GM12874 (cell line): ENCODE results near the gene FSD2.

Experiments used
- TF ChIP-seq, protein P1 (sequence below): IDR thresholded peaks from 2 replicates; pipeline ENCODE4 v1.5.1; 2011; ENCODE audit warnings: low read depth, mild to moderate bottlenecking, control low read depth, low read length, moderate library complexity; ENCODE audit not compliant: insufficient read depth

Gene FSD2

DNA sequence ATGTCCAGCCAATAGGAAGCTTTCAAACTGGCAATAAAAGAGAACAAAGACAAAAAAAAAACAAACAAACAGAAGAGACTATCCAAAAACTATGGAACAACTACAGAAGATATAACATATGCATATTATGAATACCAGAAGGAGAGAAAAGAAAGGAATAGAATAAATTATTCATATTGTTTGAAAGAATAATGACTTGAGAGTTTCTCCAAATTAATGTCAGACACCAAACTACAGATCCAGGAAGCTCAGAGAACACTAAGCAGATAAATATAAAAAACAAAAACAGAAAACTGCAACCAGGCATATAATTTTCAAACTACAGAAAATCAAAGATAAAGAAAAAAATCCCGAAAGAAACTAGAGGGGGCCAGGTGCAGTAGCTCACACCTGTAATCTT is 62.1 kb downstream of the FSD2 start:
- TF ChIP-seq, protein P1, sequence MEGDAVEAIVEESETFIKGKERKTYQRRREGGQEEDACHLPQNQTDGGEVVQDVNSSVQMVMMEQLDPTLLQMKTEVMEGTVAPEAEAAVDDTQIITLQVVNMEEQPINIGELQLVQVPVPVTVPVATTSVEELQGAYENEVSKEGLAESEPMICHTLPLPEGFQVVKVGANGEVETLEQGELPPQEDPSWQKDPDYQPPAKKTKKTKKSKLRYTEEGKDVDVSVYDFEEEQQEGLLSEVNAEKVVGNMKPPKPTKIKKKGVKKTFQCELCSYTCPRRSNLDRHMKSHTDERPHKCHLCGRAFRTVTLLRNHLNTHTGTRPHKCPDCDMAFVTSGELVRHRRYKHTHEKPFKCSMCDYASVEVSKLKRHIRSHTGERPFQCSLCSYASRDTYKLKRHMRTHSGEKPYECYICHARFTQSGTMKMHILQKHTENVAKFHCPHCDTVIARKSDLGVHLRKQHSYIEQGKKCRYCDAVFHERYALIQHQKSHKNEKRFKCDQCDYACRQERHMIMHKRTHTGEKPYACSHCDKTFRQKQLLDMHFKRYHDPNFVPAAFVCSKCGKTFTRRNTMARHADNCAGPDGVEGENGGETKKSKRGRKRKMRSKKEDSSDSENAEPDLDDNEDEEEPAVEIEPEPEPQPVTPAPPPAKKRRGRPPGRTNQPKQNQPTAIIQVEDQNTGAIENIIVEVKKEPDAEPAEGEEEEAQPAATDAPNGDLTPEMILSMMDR = no peak

DNA sequence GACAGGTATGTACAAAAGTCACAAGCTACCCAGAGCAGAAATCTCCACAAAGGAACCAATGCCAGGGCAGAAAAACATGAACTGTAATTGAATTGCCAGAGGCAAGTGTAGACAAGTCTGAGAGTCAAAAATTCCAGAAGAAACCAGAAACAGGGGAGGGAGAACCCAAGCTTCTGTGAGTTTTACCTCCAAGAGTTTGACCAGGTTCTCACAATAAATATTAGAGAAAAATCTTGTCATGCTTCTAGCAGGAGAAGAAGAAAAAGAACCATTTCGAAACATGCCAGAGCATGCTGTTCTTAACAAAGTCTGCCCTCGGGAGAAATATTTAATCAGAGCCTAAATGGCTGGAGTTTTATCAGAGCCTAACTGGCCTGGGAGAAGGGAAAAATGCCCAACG is 63.7 kb downstream of the FSD2 start:
- TF ChIP-seq, protein P1 = no peak

DNA sequence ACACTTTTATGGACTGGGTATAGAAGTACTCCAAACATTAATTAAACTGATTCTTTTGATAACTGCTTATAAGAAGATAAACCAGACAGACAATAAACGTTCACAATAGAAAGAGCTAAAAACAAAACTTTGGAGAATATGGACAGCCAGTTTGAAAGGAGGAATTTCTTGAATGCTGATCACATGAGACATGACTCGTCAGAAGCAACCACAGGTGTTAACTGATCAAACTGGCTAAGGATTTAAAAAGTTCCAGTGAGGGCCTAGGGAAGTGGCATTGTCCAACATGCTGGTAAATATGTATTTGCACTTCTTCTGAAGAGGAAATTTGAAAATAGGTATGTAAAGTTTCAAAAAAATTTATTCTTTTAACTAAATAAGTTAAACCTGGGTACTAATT is 66.8 kb downstream of the FSD2 start:
- TF ChIP-seq, protein P1 = no peak

DNA sequence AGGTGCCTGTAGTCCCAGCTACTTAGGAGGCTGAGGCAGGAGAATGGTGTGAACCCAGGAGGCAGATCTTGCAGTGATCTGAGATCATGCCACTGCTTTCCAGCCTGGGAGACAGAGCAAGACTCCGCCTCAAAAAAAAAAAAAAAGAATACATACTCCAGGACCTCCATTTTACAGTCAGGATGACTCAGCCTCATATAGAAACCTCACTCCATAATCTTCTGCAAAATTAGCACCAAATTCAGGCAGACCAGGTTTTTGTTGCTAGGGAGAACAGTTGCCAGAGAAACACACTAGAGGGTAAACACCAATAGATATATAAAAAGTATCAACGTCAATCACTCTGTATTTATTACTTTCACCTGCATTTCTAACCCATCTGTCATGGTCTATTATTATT is 67.9 kb downstream of the FSD2 start:
- TF ChIP-seq, protein P1 = no peak

DNA sequence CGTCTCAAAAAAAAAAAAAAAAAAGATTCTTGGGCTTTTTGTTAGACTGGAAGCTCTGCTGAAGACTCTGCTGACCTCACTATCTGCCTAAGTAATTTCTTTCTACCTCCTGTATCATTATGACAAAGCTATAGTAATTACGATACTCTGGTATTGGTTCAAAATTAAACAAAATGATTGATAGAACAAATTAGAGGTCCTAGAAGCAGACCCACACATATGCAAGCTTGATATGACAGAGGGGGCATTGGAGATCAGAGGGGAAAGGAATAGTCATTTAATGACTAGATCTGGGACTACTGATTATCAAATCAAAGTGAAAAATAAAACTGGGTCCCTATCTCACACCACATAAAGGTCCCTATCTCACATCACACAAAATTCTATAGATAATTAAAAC is 74.3 kb downstream of the FSD2 start:
- TF ChIP-seq, protein P1 = no peak

DNA sequence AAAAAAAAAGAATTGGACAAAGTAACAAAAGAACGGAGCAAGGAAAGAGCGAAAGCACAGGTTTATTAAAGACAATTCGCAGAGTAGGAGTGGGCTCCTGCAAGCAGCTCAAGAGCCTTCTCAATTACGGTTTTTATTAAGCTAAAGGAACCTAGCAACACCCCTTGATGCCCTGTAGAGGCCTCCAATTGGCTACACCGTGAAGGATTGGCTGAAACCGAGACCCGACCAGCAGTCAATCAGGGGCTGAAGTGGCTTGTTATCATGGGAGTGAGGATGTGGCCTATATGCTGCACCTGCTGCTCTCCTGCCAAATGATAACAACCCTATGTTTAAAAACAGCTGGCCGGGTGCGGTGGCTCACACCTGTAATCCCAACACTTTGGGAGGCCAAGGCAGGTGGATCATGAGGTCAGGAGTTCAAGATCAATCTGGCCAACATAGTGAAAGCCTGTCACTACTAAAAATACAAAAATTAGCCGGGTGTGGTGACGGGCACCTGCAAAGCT is 75.8 kb downstream of the FSD2 start:
- TF ChIP-seq, protein P1 = no peak

DNA sequence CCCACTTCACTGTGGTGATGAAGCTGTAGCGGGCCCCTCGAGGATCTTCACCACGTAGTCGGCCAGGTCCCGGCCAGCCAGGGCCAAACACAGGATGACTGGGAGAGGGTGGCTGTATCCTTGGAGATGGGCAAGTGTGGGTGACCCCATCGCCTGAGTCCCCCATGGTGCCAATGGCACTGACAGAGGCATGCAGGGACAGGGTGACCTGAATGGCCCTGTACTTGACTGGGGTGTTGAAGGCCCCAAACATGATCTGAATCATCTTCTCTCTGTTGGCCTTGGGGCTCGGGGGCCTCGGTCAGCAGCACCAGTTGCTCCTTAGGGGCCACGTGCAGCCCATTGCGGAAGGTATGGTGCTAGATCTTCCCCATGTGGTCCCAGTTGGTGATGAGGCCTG is 79.1 kb downstream of the FSD2 start:
- TF ChIP-seq, protein P1 = no peak

DNA sequence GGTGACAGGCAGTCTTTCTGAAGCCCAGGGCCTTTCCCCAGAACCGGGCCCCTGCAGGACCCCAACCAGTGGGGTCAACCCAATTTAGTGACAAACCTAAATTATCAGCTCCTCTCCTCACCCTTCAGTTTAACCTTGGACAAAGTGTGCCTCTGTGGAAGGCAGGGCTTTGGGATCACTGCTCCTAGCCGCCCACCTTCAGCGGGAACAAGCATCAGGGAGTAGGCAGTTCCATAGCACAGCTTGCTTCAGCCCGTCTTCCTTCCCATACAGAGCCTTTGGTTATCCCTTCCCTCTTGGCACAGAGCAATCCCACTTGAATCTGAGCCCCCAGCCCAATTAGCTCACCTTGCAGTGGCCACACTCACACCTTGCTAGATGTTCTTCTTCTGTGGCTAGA is 90.9 kb downstream of the FSD2 start:
- TF ChIP-seq, protein P1 = no peak
